GM18511 (cell line): ENCODE data around the gene TNFRSF8.

ENCODE experiments used
- ATAC-seq: cut with Tn5 transposase; IDR thresholded peaks from one replicate; pipeline ENCODE4 v1.9.1; 2021; ENCODE audit warnings: mild to moderate bottlenecking, moderate library complexity; ENCODE audit not compliant: unreplicated experiment

TNFRSF8 gene

DNA sequence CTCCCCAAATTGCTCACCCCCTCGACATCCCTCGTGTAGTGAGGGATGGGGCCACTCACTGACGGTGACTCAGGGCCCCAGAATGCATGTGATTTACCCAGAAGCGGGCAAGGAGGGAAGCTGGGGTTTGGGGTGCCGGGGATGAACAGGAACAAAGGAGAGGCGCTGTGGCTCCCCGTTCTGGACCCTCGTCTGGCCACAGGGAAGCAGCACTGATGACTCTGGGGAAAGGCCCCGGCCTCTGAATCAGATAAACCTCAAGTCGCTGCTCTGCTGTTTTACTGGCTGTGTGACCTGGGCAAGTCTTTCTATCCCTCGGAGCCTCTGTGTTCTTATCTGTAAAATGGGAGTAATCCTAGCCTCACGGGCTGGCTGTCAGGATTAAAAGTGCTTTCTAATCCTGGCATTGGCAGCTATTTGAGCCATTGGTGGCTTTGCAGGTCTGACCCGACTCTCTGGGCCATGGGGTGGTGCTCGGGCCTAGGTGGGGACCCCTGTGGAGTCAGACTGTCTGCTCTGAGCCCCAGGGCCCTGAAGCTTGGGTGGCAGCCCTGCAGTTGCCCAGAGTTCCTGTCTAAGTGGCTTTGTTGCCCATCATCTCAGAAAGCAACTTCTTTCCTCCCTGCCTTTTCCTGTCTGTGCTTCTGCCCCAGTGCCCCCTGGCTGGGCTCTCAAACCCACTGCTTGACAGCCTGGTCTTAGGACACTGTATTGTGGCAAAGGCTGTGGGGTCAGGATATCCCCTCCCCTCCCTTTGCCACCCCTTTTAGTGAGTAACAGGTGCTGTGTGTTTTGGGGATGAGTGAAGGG is 109.1 kb downstream of the TNFRSF8 start:
- no peak for ATAC-seq

DNA sequence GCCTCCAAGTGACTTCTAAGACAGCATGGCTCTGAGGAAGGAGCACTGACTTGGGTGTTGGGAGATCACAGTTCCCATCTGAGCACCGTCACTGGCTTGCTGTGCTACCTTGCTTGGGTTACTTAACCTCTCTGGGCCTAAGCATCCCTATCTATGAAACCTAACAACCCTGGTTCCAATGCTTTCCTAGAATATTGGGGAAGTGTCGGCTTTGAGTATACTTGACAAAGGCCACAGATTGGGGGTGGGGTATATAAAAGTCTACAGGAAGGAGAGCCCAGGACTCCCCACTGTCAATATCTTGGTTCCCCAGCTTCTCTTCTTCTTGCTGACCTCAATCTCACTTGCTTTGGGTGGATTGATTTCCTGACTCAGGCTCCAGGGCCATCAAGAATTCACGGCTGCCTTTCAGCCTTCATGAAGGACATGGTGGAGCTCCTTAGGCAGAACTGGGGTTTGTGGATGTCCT is 110.0 kb downstream of the TNFRSF8 start:
- ATAC-seq, result no peak

DNA sequence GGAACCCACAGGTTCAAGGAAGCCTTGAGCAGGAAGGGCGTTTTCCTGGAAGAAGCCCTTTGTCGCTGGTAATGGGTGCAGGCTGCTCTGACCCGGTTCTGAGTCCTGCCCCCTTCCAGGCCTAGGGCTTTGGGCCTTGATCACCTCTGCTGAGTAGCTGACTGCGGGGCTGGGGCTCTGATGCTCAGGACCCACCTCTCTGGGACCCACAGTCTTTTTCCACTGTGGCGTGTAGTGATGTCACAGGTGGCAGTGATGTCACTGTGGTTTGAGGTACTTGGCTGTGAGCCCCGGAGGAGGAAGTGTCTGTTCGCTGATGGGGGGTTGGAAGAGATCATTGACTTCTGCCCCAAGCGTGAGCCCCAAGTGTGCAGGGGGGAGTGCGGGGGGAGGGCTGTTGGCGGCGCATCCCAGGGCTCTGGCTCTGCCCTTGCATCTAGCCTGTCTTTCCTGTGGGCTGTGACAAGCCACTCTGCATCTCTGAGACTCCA is 110.6 kb downstream of the TNFRSF8 start:
- peak; percentile 41 for ATAC-seq

DNA sequence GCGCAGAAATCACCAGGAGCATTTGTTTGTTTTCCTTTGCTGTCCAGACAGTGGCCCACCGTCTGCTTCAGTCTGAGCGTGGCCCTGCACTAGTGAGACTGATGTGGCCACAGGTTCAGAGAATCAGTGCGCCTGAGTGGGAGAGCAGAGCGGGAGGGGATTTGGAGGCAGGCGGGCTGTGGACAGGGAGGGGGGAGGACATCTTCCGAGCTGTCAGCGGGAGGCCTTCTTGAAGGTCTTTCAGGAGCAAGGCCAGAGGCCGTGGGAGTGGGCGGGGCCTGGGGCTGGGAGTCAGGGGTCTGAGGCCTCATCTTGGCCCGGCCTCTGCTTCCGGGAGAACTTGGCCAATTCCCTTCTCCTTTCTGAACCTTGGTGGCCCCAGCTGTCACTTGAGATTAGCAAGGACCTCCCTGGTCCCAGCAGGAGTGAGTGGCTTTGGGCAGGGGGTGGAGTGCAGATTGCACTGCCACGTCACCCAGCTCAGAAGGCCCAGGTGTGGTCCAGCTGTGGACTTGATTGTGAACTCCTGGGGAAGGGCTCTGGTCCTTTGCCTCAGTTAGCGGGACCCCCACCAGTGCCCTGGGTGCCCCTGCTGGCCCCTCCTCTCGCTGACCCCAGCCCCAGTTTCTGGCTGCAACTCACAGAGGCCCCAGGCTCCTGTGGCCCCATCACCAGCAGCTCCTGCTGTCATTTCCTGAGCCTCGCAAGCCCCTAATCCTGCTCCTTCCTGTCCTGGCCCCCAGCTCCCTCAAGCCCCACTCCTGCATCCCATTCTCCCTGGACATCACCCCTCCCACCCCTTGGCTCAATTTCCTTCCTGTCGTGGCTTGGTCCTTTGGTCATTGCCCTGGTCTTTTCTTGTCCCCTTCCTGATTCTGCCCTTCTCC is 112.1 kb downstream of the TNFRSF8 start:
- no peak for ATAC-seq

GRCh38 chr1:12176298-12177118 is 113.4 kb downstream of the TNFRSF8 start:
- no peak for ATAC-seq

DNA sequence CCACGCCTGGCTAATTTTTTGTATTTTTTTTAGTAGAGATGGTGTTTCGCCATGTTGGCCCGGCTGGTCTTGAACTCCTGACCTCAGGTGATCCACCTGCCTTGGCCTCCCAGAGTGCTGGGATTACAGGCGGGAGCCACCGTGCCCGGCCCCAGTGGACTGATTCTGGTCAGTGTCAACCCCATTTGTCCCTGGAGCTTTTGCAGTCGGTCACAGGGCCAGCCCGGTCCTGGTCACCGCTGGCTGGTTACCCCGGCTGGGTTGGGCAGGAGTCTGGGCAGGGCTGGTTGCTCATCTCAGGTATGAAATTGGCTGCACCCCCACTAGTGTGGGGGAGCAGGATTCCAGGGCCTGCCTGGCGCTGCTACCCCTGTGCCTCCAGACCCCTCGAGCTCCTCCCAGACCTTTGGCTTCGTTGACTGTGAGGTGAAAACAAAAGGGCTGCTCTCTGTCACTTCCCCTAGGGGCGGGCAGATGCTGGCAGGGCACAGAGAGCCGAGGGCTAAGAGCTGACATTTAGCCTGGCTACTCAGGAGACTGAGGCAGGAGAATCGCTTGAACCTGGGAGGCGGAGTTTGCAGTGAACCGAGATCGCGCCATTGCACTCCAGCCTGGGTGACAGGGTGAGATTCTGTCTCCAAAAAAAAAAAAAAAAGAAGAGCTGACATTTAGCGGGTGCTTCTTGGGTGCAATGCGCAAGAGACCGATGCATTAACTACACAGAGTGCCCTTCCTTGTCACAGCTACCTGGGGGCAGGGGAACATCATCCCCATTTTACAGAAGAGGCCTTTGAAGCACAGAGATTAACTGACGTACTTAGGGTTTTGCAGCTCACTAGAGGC is 114.3 kb downstream of the TNFRSF8 start:
- no peak for ATAC-seq

GRCh38 chr1:12177999-12178441 is 114.9 kb downstream of the TNFRSF8 start:
- no peak for ATAC-seq

- no peak for ATAC-seq
Observed at GRCh38 chr1:12178511-12178910, 115.4 kb downstream of the TNFRSF8 start.

GRCh38 chr1:12179111-12179519 is 116.0 kb downstream of the TNFRSF8 start:
- ATAC-seq, result no peak

DNA sequence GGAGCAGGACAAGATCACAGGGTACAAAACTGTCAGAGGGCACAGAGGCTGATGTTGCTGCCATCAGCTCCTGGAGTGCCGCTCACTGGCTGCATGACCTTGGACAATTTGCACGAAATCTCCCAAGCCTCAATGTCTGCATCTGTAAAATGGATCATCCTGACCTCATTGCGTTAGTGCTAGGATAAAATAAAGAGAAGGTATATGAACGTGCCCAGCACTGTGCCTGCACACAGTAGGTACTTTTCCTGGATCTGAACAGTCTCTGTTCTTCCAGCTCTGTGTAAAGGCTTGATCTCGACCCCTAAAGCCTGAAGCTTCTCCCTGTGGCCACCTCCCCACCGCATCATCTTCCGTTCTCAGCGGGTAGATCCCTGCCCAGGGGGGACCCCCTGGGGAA is 116.6 kb downstream of the TNFRSF8 start:
- ATAC-seq, result no peak

GRCh38 chr1:12180315-12180714 is 117.2 kb downstream of the TNFRSF8 start:
- no peak for ATAC-seq

DNA sequence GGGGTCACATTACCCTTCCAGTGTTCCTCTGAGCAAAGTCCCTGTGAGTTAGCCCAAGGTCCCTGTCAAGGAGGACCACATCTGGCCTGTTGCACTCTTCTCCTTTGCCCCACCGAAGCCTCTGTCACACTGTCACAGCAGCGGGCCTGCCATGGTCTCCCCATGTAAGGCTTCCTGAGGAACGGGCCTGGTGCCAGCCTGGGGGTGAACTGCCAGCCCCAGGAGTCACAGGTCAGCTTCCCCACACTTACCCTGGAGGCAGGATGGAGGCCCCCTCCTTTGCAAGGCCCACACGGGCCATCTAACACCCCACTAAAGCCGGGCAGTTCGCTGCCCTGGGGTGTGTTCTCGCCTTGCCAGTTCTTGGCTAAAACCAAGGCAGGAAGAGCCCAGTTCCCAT is 117.8 kb downstream of the TNFRSF8 start:
- ATAC-seq, result no peak

- ATAC-seq, result no peak
Observed at GRCh38 chr1:12181568-12181967, 118.5 kb downstream of the TNFRSF8 start.

GRCh38 chr1:12182410-12182984 is 119.4 kb downstream of the TNFRSF8 start:
- ATAC-seq, result no peak

- no peak for ATAC-seq
Observed at GRCh38 chr1:12183095-12183794, 120.1 kb downstream of the TNFRSF8 start.

DNA sequence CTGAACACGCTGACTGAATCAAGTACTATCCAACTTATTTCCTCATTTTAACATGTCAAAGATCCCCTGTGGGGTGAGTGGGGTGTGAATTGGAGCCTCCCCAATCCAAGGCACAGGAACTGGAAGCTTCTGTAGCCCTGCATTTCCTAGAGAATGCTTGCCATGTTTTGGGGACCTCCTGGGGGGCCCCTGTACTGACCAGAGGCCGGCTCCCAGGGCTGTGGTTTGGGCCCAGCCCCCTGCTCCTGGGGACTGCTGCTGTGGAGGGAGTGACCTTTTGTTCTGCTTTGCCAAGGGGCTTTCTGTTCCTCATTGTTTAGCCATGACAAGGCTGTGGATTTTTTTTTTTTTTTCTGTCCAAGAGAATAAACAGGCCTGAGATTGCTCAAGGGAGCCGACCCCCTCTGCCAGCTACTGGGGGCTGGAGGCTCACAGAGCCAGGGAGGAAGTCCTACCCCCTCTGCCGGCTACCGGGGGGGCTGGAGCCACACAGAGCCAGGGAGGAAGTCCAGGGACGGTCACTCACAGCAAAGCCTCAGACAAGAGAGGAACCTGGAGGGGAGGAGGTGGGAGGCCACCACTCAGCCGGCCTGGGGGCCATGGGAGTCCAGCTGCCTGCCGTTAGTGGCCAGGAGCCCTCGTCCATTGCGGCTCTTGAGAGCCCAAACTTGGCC is 121.0 kb downstream of the TNFRSF8 start:
- no peak for ATAC-seq

DNA sequence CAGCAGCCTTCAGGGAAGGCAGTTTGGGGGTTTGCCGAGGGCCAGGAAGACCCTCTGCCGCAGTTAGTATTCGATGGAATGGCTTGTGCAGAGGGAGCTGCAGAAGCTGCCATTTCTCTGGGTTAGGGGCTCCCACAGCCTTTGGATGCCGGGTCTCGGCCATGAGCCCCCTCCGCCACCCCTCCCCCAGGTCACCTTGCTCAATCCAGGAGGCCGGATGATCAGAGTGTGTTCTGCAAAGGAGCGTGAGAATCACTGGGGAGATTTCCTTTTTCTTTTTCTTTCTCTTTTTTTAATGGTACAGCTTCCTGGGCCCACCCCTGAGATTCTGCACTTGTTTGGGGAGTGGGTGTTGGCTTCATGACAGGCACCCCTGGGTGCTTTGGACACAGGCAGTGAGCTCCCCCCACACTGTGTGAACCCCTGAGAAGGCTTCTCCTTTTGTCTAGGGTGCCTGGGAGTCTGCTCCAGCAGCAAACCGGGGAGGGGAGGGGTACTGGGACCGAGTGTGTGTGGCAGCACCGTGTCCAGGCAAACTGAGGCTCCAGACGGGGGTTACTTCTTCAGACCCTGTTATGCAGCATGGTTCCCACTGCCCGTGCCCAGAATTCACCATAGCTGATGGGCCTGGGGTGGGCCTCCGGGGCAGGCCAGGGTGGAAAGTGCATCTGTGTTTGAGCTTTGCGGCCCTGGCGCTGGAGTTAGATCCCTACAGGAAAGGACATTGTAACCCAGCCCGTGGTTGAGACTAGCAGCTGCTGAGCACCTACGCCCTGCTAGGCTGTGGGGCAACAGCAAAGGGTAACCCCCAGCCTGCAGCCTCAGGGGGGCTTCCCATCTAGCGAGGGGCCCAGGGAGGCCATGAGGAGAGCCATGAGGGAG is 122.2 kb downstream of the TNFRSF8 start:
- ATAC-seq, result no peak
